ENCODE measurements around the gene SHC4. TPM values are rescaled to one million over a fixed set of nuclear protein-coding genes. Genes with fewer than 3 reads are reported as not detected.

The SHC4 gene
- polyA plus RNA-seq, 1 donor from 2014 or later = 4.5 TPM

DNA sequence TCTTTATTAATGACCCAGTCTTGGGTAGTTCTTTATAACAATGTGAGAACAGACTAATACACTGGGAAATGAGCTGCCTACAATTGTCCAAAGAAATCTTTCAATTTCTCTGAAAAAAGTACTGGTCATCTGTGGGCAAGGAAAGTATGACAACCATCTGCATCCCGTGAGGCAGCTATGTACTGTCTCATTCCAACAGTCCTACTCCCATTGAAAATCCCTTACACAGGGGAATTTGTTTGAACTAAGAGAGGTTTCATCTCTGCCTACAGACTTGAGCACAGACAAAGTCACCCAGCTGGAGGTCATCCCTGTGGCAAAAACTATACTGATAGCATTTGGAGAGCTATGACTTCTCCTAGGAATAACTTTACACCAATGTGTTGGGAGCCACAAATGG lies 27.1 kb downstream of the SHC4 start:
- Histone ChIP-seq H2AFZ (ENCODE audit: low read depth, low read length) (no peak overlapping the region), H3K9ac (ENCODE audit: low read length) (no peak overlapping the region), H3K27ac (ENCODE audit: low read length) (no peak overlapping the region), H3K79me2 (replicated peaks; ENCODE audit: insufficient read depth, low read length) (no peaks in the 10 kb centered on the region), H3K4me2 (ENCODE audit: low read length) (no peak overlapping the region), H3F3A (ENCODE audit: insufficient read depth, low read length, poor library complexity, severe bottlenecking) (no peaks in the 10 kb centered on the region), H3K27me3 (ENCODE audit: insufficient read depth, low read depth, low read length) (no peaks in the 10 kb centered on the region), H3K4me3 (ENCODE audit: low read length) (no peak overlapping the region), H3K9me2 (ENCODE audit: insufficient read depth, low read length) (no peaks in the 10 kb centered on the region), H4K20me1 (ENCODE audit: insufficient read depth) (no peaks in the 10 kb centered on the region), H3K9me3 (ENCODE audit: low read length) (no peaks in the 10 kb centered on the region), H3K36me3 (ENCODE audit: insufficient read depth, low read length) (no peaks in the 10 kb centered on the region)
- TF ChIP-seq EZH2 (IDR thresholded peaks at IDR 0.05; ENCODE audit: borderline replicate concordance, insufficient read depth, low read length, poor library complexity, severe bottlenecking) (no peak), SMC3 (conservative IDR thresholded peaks at IDR 0.05; ENCODE audit: poor library complexity) (no peak), RAD21 (conservative IDR thresholded peaks at IDR 0.05) (no peak), POLR2AphosphoS5 (IDR thresholded peaks at IDR 0.05) (no peak), TAF1 (IDR thresholded peaks at IDR 0.05; ENCODE audit: low read depth) (no peak), EP300 (conservative IDR thresholded peaks at IDR 0.05; ENCODE audit: poor library complexity, severe bottlenecking) (no peak), MXI1 (conservative IDR thresholded peaks at IDR 0.05; ENCODE audit: poor library complexity, severe bottlenecking) (no peak)
- TF ChIP-seq, protein P1, sequence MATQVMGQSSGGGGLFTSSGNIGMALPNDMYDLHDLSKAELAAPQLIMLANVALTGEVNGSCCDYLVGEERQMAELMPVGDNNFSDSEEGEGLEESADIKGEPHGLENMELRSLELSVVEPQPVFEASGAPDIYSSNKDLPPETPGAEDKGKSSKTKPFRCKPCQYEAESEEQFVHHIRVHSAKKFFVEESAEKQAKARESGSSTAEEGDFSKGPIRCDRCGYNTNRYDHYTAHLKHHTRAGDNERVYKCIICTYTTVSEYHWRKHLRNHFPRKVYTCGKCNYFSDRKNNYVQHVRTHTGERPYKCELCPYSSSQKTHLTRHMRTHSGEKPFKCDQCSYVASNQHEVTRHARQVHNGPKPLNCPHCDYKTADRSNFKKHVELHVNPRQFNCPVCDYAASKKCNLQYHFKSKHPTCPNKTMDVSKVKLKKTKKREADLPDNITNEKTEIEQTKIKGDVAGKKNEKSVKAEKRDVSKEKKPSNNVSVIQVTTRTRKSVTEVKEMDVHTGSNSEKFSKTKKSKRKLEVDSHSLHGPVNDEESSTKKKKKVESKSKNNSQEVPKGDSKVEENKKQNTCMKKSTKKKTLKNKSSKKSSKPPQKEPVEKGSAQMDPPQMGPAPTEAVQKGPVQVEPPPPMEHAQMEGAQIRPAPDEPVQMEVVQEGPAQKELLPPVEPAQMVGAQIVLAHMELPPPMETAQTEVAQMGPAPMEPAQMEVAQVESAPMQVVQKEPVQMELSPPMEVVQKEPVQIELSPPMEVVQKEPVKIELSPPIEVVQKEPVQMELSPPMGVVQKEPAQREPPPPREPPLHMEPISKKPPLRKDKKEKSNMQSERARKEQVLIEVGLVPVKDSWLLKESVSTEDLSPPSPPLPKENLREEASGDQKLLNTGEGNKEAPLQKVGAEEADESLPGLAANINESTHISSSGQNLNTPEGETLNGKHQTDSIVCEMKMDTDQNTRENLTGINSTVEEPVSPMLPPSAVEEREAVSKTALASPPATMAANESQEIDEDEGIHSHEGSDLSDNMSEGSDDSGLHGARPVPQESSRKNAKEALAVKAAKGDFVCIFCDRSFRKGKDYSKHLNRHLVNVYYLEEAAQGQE (IDR thresholded peaks at IDR 0.05; ENCODE audit: borderline replicate concordance) = no peak
- TF ChIP-seq, protein P2, sequence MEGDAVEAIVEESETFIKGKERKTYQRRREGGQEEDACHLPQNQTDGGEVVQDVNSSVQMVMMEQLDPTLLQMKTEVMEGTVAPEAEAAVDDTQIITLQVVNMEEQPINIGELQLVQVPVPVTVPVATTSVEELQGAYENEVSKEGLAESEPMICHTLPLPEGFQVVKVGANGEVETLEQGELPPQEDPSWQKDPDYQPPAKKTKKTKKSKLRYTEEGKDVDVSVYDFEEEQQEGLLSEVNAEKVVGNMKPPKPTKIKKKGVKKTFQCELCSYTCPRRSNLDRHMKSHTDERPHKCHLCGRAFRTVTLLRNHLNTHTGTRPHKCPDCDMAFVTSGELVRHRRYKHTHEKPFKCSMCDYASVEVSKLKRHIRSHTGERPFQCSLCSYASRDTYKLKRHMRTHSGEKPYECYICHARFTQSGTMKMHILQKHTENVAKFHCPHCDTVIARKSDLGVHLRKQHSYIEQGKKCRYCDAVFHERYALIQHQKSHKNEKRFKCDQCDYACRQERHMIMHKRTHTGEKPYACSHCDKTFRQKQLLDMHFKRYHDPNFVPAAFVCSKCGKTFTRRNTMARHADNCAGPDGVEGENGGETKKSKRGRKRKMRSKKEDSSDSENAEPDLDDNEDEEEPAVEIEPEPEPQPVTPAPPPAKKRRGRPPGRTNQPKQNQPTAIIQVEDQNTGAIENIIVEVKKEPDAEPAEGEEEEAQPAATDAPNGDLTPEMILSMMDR (IDR thresholded peaks at IDR 0.05; ENCODE audit: poor library complexity, severe bottlenecking) = no peak

DNA sequence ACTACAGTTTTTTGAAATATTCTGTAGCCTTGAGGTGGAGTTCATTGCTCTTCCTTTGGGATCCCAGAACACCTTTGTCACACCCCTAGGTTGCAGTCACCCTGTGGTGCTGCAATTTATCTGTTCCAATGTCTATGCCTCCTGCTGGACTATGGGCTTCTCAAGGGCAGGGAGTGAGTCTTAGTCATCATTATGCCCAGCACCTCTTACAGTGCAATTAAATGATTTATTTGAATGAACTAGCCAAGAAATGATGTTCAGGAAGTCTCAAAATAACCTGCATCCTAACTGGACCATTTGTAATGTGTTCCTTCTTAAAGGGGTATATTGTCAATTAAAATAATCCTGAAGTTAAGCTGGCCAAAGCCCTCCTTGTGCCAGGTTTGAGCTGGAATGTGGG lies 28.5 kb downstream of the SHC4 start:
- H3K4me3 ChIP-seq (ENCODE audit: low read length) = no peak overlapping the region
- no peak overlapping the region for H3K9ac ChIP-seq (ENCODE audit: low read length)
- H3K27ac ChIP-seq (ENCODE audit: low read length) = no peak overlapping the region
- no peaks in the 10 kb centered on the region for H4K20me1 ChIP-seq (ENCODE audit: insufficient read depth)
- no peaks in the 10 kb centered on the region for H3K36me3 ChIP-seq (ENCODE audit: insufficient read depth, low read length)
- no peaks in the 10 kb centered on the region for H3K9me2 ChIP-seq (ENCODE audit: insufficient read depth, low read length)
- H2AFZ ChIP-seq (ENCODE audit: low read depth, low read length) = no peak overlapping the region
- H3K9me3 ChIP-seq (ENCODE audit: low read length) = no peaks in the 10 kb centered on the region
- no peak overlapping the region for H3K4me2 ChIP-seq (ENCODE audit: low read length)
- no peaks in the 10 kb centered on the region for H3K27me3 ChIP-seq (ENCODE audit: insufficient read depth, low read depth, low read length)
- no peaks in the 10 kb centered on the region for H3K79me2 ChIP-seq (replicated peaks; ENCODE audit: insufficient read depth, low read length)
- no peaks in the 10 kb centered on the region for H3F3A ChIP-seq (ENCODE audit: insufficient read depth, low read length, poor library complexity, severe bottlenecking)
- TF ChIP-seq, protein P1 (IDR thresholded peaks at IDR 0.05; ENCODE audit: borderline replicate concordance) = no peak
- TF ChIP-seq, protein P2 (IDR thresholded peaks at IDR 0.05; ENCODE audit: poor library complexity, severe bottlenecking) = no peak
- no peak for TF ChIP-seq POLR2AphosphoS5 (IDR thresholded peaks at IDR 0.05)
- no peak for TF ChIP-seq MXI1 (conservative IDR thresholded peaks at IDR 0.05; ENCODE audit: poor library complexity, severe bottlenecking)
- no peak for TF ChIP-seq RAD21 (conservative IDR thresholded peaks at IDR 0.05)
- no peak for TF ChIP-seq SMC3 (conservative IDR thresholded peaks at IDR 0.05; ENCODE audit: poor library complexity)
- TF ChIP-seq TAF1 (IDR thresholded peaks at IDR 0.05; ENCODE audit: low read depth) = no peak
- TF ChIP-seq EZH2 (IDR thresholded peaks at IDR 0.05; ENCODE audit: borderline replicate concordance, insufficient read depth, low read length, poor library complexity, severe bottlenecking) = no peak
- no peak for TF ChIP-seq EP300 (conservative IDR thresholded peaks at IDR 0.05; ENCODE audit: poor library complexity, severe bottlenecking)
